Activated CD4-positive, CD25-positive, alpha-beta regulatory T cell treated with anti-CD3 and anti-CD28 coated beads, Interleukin-2, amount 50 U/mL, for 72 hours (primary cell): ENCODE data around the gene BRD4.

Experiments used
- DNase-seq: peaks from one replicate; pipeline ENCODE4 v3.0.0; 2021

Gene BRD4

GRCh38 chr19:15188851-15189250, 143.5 kb downstream of the BRD4 start:
- DNase-seq = no peak

DNA sequence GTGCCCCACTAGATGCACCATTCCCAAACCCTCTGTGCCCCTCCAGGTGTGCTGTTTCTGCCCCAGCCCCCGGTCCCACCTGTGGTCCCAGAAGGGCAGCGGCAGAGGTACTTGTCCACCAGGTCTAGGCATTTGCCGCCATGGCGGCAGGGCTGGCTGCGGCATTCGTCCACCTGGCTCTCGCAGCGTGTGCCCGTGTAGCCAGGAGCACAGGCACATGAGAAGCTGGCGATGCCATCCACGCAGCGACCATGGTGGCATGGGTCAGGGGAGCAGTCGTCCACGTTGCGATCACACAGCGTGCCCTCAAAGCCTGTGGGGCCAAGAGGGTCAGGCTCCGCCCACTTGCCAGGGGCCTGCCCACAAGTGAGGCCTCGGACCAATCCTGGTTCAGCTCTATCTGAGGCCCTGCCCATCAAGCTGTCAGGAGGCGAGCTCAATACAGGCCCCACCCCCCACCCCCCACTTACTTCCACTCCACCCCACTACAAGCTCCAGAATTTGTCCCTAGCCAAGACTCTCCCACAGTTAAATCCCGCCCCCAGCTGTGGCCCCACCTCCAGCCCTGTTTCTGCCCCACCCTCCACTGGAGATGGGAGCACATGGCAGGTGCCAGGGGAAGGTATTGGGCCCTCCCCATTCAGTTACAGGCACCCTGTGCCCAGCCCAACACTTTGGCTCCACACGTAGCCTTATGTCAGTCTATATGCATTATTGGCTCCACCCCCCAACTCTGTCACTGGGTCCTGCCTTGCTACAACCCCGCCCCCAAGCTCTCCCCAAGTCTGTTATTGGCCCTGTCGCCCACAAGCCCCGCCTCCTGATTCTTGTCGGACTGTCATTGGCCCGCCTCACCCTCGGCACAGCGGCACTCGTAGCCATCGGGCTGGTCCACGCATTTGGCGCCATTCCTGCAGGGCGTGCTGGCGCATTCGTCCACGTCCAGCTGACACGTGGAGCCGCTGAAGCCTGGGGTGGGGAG, 145.0 kb downstream of the BRD4 start:
- DNase-seq = no peak
